AG04450 (cell line): ENCODE data around the gene RGL1. TPM values are rescaled to one million over a fixed set of nuclear protein-coding genes. Genes with fewer than 3 reads are reported as not detected.
"Not testable (repeated sequence)": the region's sequence is repeated elsewhere in the genome, so short reads cannot be mapped to it uniquely, and the experiment has no call there.

ENCODE experiments used
- CTCF ChIA-PET: fragments of 300-600, 350-600 bp; formaldehyde crosslinking; extraction: SDS; loops from one replicate; lab custom pipeline; 2022; ENCODE audit warnings: antibody characterized with exemption, inconsistent platforms; lab: Charles Lee
- POLR2A ChIA-PET: fragments of 350-600 bp; formaldehyde crosslinking; extraction: SDS; loops from one replicate; lab custom pipeline; 2021; ENCODE audit warnings: antibody characterized with exemption, inconsistent platforms; lab: Yijun Ruan, JAX
- DNase-seq: peaks from one replicate; pipeline ENCODE4 v3.0.0-alpha.2; 2011; ENCODE audit warnings: low read depth, low spot score
- H3K27ac ChIP-seq: one replicate; pipeline ENCODE4 v1.5.1; 2012; ENCODE audit warnings: low read depth, low read length, control low read depth
- H3K27me3 ChIP-seq: one replicate; pipeline ENCODE4 v1.6.0; 2012; ENCODE audit warnings: low read length; ENCODE audit not compliant: control insufficient read depth, insufficient read depth
- H3K4me3 ChIP-seq: 2 replicates; pipeline ENCODE4 v1.5.1; 2011; ENCODE audit warnings: mild to moderate bottlenecking, low read depth, low read length, control low read depth
- H3K9me3 ChIP-seq: 2 replicates; pipeline ENCODE4 v1.5.1; 2012; ENCODE audit warnings: low read length; ENCODE audit not compliant: control insufficient read depth, insufficient read depth
- polyA plus RNA-seq: library from polyadenylated mRNA; depleted of rRNA; stranded (reverse); fragments of >200 nt; gene quantifications from 2 replicates; pipeline ENCODE4 v1.2.3, GENCODE V29; 2011
- TF ChIP-seq, protein P1 (sequence below): IDR thresholded peaks from 2 replicates; pipeline ENCODE4 v1.5.1; 2011; ENCODE audit warnings: low read depth, low read length, control low read depth, inconsistent platforms

RGL1 gene
- polyA plus RNA-seq, 1 experiment = 11.1 TPM

DNA sequence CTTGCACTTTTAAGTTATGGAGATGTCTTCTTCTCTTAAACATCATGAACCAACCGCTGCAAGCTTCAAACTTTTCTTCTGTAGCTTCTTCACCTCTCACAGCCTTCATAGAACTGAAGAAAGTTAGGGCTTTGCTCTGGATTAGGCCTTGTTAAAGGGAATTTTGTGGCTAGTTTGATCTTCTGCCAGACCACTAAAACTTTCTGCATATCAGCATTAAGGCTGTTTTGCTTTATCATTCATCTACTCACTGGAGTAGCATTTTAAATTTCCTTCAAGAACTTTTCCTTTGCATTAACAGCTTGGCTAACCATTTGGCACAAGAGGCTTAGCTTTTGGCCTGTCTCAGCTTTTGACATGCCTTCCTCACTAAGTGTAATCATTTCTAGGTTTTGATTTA is 43.0 kb upstream of the RGL1 start:
- Histone ChIP-seq H3K27ac (no peak overlapping the region), H3K4me3 (no peak overlapping the region), H3K9me3 (peaks cover 9% of the 10 kb centered on the region; the same call in 1 of the 2 replicates), H3K27me3 (no peaks in the 10 kb centered on the region)
- CTCF ChIA-PET = no interaction called here
- POLR2A ChIA-PET = no interaction called here
- TF ChIP-seq, protein P1, sequence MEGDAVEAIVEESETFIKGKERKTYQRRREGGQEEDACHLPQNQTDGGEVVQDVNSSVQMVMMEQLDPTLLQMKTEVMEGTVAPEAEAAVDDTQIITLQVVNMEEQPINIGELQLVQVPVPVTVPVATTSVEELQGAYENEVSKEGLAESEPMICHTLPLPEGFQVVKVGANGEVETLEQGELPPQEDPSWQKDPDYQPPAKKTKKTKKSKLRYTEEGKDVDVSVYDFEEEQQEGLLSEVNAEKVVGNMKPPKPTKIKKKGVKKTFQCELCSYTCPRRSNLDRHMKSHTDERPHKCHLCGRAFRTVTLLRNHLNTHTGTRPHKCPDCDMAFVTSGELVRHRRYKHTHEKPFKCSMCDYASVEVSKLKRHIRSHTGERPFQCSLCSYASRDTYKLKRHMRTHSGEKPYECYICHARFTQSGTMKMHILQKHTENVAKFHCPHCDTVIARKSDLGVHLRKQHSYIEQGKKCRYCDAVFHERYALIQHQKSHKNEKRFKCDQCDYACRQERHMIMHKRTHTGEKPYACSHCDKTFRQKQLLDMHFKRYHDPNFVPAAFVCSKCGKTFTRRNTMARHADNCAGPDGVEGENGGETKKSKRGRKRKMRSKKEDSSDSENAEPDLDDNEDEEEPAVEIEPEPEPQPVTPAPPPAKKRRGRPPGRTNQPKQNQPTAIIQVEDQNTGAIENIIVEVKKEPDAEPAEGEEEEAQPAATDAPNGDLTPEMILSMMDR = no peak
- DNase-seq = no peak

DNA sequence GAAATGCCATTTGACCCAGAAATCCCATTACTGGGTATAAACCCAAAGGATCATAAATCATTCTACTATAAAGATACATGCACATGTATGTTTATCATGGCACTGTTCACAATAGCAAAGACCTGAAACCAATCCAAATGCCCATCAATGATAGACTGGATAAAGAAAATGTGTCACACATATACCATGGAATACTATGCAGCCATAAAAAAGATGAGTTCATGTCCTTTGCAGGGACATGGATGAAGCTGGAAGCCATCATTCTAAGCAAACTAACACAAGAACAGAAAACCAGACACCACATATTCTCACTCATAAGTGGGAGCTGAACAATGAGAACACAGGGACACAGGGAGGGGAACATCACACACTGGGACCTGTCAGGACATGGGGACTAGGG is 42.1 kb upstream of the RGL1 start:
- POLR2A ChIA-PET, H3K27me3 ChIP-seq, H3K9me3 ChIP-seq, DNase-seq, H3K27ac ChIP-seq, H3K4me3 ChIP-seq, CTCF ChIA-PET: not testable (repeated sequence)

DNA sequence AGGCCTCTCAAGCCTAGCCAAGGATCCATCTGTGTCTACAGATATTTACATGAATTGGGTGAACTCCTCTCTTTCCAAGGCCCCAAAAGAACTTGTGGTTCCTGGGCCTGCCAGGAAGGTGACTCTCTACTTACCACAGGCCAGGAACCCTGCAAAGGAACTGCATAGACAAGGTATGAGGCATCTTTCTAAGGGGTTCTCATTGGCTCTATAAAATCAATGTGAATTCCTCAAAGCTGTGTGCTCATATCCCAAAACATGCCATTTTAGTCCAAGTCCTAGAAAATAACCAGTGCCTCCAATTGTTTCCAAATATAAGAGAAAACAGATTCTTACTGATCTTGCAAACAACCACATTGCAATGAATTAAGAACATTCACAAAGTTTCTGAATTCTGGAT is 39.9 kb upstream of the RGL1 start:
- DNase-seq = no peak
- Histone ChIP-seq H3K4me3 (no peak overlapping the region), H3K9me3 (peaks cover 9% of the 10 kb centered on the region; the same call in 1 of the 2 replicates), H3K27me3 (no peaks in the 10 kb centered on the region), H3K27ac (no peak overlapping the region)
- TF ChIP-seq, protein P1 = no peak
- ChIA-PET POLR2A (no interaction called here), CTCF (interaction anchor here (1.0 kb wide), 1 partner anchor 25 kb away, joined by 3 read pairs; no protein-coding TSS in a partner anchor)

DNA sequence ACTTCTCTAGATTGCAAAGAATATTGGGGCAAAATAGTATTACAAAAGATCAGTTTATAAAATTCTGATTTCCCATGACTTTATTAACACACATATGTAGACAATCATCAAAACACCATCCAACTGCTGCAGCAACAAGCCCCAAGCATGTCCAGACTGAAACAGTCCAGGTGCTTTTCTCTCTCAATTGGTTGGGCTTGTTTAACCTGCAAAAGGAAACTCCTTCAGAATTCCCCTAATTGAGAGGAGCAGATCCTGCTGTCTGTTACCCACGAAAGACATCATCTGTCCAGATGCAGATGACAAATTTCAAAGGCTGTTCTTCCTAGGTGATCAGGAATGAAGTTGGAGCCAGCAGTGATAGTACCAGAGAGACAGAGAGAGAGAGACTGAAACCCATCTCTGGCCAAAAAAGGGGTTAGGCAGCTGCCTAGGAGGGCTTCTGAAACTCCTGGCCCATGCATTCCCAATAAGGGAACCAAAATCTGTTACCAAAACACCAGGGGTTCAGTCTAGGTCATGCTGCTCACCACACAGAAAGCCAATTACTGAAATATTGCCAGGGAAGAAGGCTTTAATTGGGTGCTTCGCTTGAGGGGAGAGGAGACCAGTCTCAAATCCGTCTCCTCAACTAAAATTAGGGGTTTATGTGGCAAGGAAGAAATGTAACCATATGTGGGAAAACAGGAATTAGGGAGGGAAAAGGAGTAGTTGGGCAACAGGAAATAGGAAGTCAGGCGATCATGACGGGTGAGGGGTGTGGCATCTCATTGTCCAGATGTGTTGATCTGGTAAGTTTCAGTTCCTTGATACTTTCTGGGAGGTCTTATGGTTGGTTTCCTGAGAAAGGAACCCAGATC is 34.7 kb upstream of the RGL1 start:
- H3K27me3 ChIP-seq = no peaks in the 10 kb centered on the region
- POLR2A ChIA-PET = no interaction called here
- TF ChIP-seq, protein P1 = no peak
- CTCF ChIA-PET = no interaction called here
- peaks cover 18% of the 10 kb centered on the region for H3K9me3 ChIP-seq
- no peak overlapping the region for H3K4me3 ChIP-seq
- no peak overlapping the region for H3K27ac ChIP-seq
- DNase-seq = no peak

DNA sequence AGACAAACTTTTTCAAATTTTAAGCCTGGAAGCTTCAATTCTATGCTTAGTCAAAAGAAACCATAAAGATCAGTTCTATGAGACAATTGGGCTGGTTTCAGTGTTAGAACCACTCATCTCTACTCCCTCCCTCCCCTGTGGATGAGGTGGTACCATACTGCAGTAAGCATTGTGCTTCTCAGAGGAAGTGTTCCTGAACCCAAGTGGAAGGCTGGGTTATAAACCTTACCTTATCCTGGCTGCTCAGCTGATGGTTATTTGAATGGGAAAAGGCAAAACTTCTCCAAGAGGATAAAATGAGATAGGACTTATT is 34.1 kb upstream of the RGL1 start:
- ChIA-PET CTCF (no interaction called here), POLR2A (no interaction called here)
- H3K9me3 ChIP-seq = peaks cover 18% of the 10 kb centered on the region
- no peak for DNase-seq
- TF ChIP-seq, protein P1 = no peak
- H3K27ac ChIP-seq = no peak overlapping the region
- no peaks in the 10 kb centered on the region for H3K27me3 ChIP-seq
- H3K4me3 ChIP-seq = no peak overlapping the region
